RPMI7951 (cell line): ENCODE results near the gene FRS2. TPM values are rescaled to one million over a fixed set of nuclear protein-coding genes. Genes with fewer than 3 reads are reported as not detected.
A peak's percentile ranks its signal among the peaks of the same experiment; 100 is the strongest.

Source experiments
- DNase-seq: peaks from one replicate; pipeline ENCODE4 v3.0.0-alpha.2; 2012; ENCODE audit warnings: low read depth
- total RNA-seq: library from RNA; depleted of rRNA; stranded (reverse); fragments of >200 nt; shearing (Covaris generic); gene quantifications from 2 replicates; pipeline ENCODE4 v1.2.3, GENCODE V29; 2014

FRS2 gene
- total RNA-seq, 1 experiment from 2014 or later, result 23.6 TPM

DNA sequence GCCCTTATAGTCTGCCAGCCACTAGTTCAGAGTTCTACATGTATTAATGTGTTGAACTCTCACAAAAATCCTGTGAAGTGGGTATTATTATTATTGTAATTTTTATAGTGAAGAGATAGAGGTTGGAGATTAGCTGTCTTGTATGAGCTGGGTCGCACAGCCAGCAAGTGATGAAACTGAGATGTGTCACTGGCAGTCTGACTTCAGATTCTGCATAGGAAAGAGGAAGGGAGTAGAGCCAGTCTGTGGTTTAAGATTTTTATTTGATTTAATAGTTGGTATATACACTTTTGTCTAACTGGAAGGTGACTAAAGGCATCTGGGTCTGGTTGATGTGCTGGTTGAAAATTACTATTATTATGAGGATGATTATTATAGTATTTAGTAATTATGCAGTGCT lies 5.8 kb upstream of the FRS2 start:
- no peak for DNase-seq

DNA sequence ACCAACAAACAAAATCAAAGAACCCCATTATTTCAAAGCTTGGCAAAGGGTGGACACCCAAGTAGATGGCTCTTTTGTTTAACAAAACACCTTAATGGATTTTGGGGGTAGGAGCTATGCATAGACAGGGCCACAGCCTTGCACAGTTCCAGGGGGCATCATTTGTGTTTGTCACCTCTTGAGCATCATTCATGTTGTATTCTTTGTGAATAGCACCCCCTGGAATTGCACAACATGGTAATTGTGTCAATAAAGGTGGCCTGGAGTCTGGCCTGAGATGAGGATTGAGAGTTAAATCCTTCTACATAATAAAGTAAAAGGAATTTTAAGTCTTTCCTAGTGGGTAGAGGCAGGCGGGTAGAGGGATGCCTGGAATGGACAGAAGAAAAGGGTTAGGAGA lies 3.3 kb upstream of the FRS2 start:
- DNase-seq, result no peak

DNA sequence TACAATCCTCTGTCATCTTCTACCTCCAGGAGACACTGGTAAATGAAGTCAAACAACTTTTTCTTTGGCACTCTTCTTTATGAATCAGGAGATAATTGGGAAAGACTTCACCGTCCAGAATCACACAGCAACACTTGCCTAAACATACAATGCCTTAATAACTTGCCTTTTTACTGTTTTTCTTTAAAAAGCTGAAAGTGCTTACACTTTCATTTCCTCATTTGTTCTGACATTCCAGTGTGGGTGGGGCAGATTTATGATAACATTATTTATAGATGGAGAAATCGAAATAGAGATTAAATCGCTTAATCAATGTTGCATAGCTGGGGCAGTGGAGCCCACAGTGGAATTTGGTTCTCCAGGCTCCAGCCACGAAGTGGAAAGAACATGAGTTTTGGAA lies 2.8 kb upstream of the FRS2 start:
- no peak for DNase-seq

DNA sequence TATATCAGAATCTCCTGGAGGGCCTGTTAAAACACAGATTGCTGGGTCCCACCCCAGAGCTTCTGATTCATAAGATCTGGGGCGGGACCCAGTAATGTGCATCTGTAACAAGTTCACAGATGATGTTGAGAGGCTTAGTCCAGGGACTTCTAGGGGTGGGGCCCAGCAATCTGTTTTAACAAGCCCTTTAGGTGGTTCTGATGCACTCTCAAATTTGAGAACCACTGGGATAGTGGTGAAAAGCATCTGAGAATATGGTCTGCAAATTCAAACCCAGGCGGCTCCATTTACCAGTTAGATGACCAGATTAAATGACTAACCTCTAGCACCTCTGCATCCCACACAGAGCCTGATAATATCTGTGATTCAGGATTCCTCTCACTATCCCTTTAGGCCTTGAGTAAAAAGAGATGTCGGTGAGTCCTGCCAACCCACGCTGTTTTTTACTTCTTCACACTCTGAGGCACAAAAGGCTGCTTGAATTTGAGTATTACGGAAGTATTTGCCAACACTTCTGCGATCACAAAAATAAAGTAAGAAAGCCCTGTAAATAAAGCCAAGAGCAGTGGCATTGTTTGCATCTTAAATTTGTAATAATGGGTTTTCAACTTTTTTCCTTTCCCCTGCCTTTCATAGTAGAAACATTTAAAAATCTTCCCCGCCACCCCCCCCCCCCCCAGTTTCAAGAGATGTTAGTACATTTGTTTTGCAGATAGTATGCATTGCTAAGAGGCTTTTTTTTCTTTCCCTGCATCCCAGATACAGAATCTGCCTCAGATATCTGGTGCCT lies 1.8 kb upstream of the FRS2 start:
- DNase-seq, result peak; percentile 66

DNA sequence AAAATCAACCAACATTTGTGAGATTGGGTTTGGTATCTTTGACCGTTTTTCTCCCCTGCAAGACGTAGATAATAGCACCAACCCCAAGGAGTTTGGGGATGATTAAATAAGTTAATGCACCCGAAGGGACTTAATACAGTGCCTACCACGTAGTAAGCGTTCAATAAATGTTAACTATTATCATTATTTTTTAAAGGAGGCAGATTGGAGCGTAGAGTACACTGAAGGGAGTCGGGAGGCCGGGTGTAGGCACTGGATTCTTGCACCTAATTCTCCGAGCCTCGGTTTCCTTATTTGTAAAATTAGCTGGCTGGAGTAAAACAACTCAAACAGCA lies 367 bp upstream of the FRS2 start:
- no peak for DNase-seq

DNA sequence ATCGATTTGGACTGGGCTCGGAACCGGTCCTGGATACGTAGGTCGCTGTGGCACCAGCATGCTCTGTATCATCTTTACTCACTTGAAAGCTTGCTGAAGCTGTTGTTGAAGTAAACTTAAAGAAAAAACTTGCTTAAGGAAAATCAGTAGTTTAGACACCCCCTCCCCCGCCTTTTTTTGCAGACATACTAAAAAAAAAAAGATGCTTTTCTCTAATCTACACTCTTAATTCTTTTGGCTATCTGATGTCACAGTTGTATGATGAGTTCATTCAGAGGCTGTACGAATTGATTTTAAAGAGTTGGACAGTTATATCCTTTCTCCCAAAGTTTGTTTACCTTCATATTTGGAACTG lies 865 bp downstream of the FRS2 start:
- no peak for DNase-seq

DNA sequence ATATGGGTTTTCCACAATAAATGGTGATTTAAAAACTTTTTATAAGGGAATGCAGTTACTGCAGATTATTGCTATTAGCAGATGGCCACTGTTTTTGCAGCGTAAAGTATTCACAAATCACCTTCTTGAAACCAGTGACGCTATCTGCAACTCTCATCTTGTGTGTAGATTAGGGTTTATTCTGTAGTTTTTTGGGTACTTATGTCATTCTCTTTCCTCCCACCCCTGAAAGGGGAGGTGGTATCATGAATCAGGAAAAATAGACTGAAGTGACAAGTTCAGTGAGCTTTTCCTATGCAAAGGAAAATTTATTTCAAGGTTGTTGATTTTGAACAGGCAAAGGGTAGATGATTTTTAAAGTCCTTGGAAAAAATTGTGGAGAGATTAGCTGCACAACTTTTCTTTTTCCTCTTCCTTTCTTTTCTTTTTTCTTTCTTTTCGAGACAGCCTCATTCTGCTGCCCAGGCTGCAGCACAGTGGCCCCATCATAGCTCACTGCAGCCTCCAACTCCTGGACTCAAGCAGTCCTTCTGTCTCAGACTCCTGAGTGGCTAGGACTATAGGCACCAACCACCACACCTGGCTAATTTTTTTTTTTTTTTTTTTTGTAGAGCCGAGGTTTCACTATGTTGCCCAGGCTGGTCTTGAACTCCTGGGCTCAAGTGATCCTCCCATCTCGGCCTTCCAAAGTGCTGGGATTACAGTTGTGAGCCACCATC lies 1.6 kb downstream of the FRS2 start:
- DNase-seq, result no peak

DNA sequence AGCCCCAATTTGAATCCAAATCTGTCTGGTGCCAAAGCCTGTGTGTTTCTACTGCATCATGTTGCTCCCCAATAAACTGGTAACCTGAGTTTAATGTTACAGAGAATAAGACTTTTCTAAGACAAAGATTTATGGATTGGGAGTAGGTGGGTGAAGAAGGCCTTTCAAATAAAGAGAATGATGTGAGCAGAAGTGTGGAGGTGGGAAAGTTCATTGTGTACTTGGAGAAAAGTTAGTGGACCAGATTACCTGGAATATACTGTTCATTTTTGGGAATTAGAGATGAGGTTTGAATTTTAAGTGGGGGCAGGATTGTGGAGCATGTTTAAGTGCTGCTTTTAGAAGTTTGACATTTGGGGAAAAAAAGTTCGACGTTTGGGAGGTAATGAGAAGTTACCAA lies 3.1 kb downstream of the FRS2 start:
- no peak for DNase-seq

DNA sequence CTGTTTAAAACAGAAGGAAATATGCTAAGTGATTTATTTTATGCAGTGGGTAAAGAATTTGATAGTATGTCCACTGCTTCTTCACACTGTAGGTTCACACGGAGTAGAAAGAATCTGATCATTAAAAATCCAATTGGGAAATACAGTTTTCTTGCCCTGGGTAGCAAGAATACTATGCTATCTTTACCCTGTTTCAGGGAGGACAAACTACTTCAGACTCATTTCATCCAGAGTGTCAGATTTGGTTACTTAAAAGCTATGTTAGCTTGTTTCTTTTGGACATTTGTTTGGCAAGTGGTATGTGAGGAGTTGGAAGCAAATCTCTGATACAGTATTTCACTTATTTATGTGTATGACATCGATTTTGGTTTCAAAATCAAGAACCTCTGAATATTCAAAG lies 4.3 kb downstream of the FRS2 start:
- DNase-seq, result no peak

DNA sequence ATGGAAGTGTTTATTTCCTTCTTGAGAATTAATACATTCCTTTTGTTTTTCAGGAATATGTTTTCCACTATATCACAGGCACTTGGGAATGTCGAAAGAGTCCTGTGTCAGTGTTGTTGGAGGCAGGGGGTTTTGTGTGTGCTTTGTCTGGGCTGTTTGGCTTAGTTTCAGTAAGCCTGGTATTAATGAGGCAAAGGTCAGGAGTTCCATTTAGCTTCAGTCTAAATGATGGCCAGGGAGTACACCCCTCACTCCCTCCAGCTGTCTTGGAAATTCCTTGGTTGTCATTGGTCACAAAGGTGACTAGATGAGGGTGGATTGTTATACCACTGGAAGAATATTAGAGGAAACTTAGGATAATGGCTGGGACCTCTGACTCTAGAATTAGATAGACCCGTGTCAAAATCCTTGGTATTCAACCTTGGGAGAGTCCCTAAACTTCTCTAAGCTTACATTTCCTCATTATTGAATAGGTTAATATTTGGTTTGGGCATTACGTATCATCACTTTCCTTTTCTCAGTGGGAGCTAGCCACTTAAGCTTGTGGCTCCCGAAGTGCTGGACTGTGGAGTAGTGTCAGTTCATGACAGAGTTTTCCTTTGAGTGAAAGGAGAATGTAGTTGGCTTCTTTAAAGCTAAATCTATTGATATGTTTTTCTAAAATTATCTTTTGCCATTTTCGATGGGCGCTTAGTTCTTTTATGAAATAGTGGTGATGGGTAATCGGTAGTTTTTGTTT lies 5.2 kb downstream of the FRS2 start:
- no peak for DNase-seq

DNA sequence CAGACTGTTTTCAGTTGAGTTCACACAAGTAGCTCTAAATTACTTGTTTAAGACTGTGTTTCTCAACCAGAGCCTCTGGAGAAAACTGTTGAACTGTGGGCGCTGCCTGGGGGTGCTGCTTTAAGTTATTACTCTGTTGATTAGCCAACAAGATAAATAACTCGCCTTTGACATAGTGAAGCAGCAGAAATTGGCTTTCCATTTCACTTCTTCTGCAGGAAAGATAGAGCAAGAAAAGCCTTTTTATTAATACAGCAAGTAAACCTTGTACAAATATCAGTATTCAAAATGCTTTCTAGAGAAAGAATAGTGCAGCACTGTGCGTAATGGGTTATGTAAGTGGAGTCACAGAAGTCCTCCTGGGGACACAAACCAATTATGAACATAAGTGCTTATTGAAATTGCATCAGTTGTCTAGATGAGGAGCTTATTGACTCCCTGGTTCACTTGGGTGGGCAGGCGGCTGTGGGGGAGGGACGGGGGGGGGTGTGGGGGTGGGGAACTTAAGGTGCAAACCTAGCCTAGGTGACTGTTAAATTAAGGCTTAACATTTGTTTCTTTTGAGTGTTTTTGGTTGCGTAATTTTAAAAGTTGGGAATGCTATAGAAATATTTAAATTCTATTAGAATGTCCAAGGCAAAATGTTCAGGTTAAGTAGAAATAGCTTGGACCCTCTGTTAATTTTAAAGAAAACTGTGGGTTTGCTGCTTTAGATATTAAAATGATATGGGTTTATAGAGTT lies 6.3 kb downstream of the FRS2 start:
- DNase-seq, result no peak

DNA sequence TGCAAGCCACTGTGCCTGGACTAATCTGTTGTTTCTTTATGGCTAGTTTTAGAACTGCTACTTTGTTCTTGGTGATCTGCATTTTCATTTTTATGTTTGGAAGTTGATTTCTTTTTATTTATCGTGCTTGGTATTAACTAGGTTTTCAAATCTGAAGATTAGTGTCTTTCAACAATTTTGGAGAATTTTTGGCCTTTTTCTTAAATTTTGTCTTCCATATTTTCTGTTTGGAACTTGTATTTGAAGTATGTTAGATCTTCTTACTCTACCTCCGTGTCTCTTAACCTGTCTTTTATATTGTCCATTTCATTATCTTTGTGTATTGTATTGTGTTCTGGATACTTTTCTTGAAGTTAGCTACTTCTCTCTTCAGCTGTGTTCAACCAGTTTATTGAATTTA lies 9.5 kb downstream of the FRS2 start:
- DNase-seq, result no peak

DNA sequence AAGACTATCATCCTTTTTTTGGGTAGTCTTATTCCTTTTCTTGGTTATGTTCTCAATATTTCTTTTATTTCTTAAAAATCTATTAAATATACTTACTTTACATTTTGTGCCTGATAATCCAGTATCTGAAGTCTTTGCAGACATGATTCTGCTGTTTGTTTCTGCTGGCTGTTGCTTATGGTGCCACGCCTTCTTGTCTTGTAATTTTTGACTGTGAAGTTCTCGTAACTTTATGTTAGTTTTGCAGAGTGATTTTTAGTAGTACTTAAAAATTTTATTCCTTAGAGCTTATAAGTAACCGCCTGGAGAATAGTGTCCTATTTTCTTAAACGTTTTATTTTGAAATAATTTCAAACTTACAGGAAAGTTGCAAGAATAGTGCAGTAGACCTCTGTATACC lies 10.5 kb downstream of the FRS2 start:
- DNase-seq, result no peak

DNA sequence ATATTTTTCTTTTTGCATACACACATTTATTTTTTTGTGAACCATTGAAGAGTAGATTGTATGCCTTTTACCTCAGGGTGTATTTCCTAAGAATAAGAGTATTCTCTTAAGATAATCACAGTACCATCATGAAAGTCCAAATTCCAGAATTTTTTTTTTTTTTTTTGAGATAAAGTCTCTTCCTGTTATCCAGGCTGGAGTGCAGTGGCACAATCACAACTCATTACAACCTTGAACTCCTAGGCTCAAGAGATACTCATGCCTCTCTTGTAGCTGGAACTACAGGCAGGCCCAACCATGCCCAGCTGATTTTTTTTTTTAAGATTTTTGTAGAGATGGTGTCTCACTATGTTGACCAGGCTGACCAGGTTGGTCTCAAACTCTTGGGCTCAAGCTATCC lies 10.9 kb downstream of the FRS2 start:
- DNase-seq, result no peak

DNA sequence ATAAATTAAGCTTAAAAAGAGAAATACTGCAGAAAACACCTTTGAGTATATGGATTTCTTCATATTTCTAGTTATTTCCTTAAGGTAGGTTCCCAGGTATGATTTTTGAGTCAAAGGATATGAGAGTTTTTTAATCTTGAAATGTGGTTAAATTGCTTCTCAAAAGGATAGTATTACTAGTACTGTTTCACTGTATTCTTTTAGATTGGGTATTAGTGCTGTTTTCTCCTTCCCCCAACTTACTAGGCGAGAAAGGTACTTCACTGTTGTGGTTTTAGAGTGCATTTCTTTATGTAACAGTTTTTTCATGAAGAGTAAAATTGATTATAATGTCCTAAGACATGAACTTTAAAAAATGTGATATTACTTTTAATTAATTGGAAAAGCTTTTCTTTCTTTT lies 13.5 kb downstream of the FRS2 start:
- DNase-seq, result no peak

DNA sequence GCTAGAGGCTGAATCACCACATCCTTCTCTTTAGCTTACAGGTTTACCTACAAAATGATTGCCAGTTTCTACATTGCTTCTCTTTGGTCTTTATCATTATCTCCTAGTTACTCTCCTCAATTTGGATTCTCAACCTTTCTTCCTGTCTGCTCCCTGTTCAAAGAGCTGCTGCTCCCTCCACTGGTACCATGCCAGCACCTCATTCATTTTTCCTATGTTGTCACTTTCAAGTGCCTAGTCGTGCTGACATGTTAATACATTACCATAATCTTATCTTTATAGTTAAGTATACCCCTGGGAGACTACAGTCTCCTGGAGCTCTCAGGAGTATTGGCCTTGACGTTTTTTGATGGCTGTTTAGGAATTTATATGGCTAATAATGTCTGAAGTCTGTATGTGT lies 14.2 kb downstream of the FRS2 start:
- DNase-seq, result no peak

DNA sequence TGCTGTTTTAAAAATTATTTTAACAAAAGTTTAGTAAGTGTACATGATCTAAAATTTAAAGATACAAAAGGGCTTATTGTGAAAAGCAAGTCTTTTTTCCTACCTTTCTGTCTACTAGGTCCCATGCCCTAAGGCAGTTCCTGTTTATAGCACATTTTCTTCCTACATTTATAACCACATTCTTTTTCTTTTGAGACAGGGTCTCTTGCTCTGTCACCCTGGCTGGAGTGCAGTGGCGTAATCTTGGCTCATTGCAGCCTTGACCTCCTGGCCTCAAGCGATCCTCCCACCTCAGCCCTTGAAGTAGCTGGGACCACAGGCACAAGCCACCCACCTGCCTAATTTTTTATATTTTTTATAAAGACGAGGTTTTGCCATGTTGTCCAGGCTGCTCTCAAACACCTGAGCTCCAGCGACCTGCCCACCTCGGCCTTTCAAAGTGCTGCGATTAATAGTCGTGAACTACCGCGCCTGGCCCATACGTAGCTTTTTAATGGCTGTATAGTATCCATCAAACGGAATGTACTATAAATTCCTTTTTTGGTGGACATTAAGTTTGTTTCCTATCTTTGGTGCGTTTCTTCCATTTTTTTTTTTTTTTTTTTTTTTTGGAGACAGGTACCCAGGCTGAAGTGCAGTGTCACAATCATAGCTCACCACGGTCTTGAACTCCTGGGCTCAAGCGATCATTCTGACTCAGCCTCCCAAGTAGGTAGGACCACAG lies 20.9 kb downstream of the FRS2 start:
- DNase-seq, result peak; percentile 14

DNA sequence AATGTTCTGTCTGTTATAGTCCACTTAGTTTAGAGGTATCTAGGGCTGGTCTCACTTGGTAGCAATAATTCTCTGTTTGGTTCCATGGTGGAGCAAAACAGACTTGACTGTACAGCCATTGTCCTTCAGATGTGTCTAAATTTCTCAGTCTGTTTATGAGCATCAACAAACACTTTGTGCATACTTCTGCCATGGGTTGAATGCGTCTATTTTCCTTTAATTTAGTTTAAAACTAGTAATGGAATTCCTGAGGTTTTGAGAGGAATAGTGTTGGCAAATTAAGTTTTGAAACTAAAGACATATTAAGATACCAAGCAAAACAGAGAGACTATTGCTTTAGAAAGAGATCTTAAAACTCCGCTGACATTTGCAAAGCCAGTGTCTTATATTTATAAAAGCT lies 22.6 kb downstream of the FRS2 start:
- no peak for DNase-seq

DNA sequence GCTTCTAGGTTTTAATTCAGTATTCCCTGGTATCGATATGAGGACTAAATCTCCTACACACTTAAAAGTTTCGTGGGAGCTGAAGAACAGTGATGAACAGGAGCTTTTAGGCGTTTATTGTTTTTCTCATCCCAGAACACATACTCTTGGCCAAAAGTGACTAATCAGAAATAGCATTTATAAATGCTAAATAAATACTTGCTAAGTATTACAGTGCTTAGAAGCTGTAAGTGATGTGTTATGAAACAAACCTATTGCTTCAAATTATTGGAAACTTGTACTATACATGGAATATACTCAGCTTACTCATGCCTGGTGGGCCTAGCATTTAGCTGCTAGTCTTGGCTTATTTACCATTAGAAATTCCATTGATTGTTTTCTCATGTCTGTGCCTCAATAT lies 24.9 kb downstream of the FRS2 start:
- no peak for DNase-seq

DNA sequence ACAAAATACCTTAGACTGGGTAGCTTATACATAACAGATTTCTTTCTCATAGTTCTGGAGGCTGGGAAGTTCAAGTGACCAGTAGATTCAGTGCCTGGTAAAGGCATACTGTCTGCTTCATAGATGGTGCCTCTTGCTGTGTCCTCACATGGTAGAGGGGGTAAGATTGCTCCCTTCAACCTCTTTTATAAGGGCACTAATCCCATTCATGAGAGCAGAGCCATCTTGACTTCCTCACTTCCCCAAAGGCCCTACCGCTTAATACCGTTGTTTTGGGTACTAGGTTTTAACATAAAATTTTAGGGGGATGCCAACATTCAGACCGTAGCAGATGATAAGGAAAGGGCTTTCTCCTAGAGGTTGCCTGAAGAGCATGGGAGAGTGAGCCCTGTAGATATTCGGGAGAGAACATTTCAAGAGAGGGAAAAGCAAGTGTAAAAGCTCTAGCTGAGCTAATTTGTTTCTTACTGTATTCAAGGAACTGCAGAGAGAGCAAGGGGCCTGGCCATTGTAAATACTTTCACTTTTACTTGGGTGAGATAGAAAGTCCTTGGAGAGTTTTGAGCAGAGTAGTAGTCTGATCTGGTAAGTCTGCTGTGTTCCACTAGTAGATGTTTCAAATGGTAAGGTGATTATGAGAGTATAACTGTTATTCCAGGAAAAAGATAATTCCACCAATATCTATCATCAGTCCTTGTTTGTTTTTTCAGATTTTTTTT lies 27.3 kb downstream of the FRS2 start:
- DNase-seq, result peak; percentile 37

DNA sequence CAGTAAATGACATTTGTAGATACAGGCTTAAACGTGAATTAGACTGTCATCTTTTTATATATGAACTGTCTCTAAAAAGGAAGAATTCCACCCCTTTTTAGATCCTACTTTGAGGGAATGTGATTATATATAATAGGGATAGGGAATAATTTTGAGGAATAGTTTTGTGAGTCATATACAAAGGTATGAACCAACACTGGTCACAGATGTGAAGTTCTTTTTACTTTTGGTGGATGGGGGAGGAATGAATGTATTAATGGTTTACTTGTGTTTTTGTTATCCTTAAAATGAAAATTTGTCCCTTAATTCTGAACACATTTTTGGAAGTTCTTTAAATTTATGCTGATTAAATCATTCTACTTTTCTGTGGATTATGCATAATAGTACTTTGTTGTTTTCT lies 30.4 kb downstream of the FRS2 start:
- peak; percentile 36 for DNase-seq
